Liver (tissue), 9 donors: ENCODE data around the gene ADGRD1. TPM values are rescaled to one million over a fixed set of nuclear protein-coding genes. Genes with fewer than 3 reads are reported as not detected.

Source experiments
- DNase-seq: peaks from one replicate; pipeline ENCODE4 v3.0.0-alpha.2; 2017; ENCODE audit warnings: low spot score
- H3K27ac ChIP-seq, 2 donors: one replicate each; pipeline ENCODE4 v1.7.0; 2013; ENCODE audit warnings: inconsistent platforms in 2 of 2, low read length in 2 of 2, control low read depth in 1 of 2, low read depth in 1 of 2, mild to moderate bottlenecking in 1 of 2
- H3K27me3 ChIP-seq, 4 donors: one replicate each; pipeline versions ENCODE4 v1.6.1 to v1.7.0; 2013; ENCODE audit warnings: low read length in 3 of 4, inconsistent platforms in 1 of 4, mild to moderate bottlenecking in 1 of 4, moderate library complexity in 1 of 4; ENCODE audit not compliant: control insufficient read depth in 4 of 4, insufficient read depth in 4 of 4
- H3K36me3 ChIP-seq, 4 donors: one replicate each; pipeline versions ENCODE4 v1.6.1 to v1.7.0; 2013; ENCODE audit warnings: low read length in 3 of 4, mild to moderate bottlenecking in 3 of 4, low read depth in 1 of 4, moderate library complexity in 1 of 4; ENCODE audit not compliant: control insufficient read depth in 4 of 4, insufficient read depth in 3 of 4
- H3K4me1 ChIP-seq, 4 donors: one replicate each; pipeline versions ENCODE4 v1.6.1 to v1.7.0; 2013; ENCODE audit warnings: low read length in 3 of 4, mild to moderate bottlenecking in 3 of 4, moderate library complexity in 1 of 4; ENCODE audit not compliant: control insufficient read depth in 4 of 4, insufficient read depth in 4 of 4
- H3K4me3 ChIP-seq, 3 donors: one replicate each; pipeline versions ENCODE4 v1.6.1 to v1.7.0; 2013; ENCODE audit warnings: low read length in 3 of 3, control low read depth in 1 of 3, low read depth in 1 of 3, mild to moderate bottlenecking in 1 of 3
- H3K9ac ChIP-seq, 2 donors: one replicate each; pipeline ENCODE4 v1.7.0; 2013; ENCODE audit warnings: low read length in 2 of 2, mild to moderate bottlenecking in 2 of 2, moderate library complexity in 2 of 2, control low read depth in 1 of 2, low read depth in 1 of 2
- H3K9me3 ChIP-seq, 4 donors: one replicate each; pipeline versions ENCODE4 v1.6.1 to v1.7.0; 2013; ENCODE audit warnings: low read length in 3 of 4; ENCODE audit not compliant: control insufficient read depth in 4 of 4
- ATF3 ChIP-seq: IDR thresholded peaks from 2 replicates; pipeline ENCODE4 v1.6.1; 2016; ENCODE audit warnings: antibody characterized with exemption
- CTCF ChIP-seq: fragments of 150-350 bp; IDR thresholded peaks from 2 replicates; pipeline ENCODE4 v1.5.1; 2017; ENCODE audit warnings: improper control_type of control experiment, low read depth, low read length; ENCODE audit not compliant: missing input control
- EGR1 ChIP-seq, 2 donors: IDR thresholded peaks; 2 replicates each; pipeline ENCODE4 v1.6.1; 2016 to 2018; ENCODE audit warnings: antibody characterized with exemption in 2 of 2, low read depth in 2 of 2
- FOXA1 ChIP-seq: IDR thresholded peaks from 2 replicates; pipeline ENCODE4 v1.6.1; 2016; ENCODE audit warnings: antibody characterized with exemption
- FOXA2 ChIP-seq: IDR thresholded peaks from 2 replicates; pipeline ENCODE4 v1.6.1; 2016; ENCODE audit warnings: antibody characterized with exemption
- GABPA ChIP-seq, 2 donors: IDR thresholded peaks in 1 of 2; conservative IDR thresholded peaks in 1 of 2; 2 replicates each; pipeline ENCODE4 v1.6.1; 2016; ENCODE audit warnings: antibody characterized with exemption in 2 of 2, mild to moderate bottlenecking in 1 of 2, moderate library complexity in 1 of 2
- HNF4A ChIP-seq, 2 donors: conservative IDR thresholded peaks; 2 replicates each; pipeline ENCODE4 v1.6.1; 2016; ENCODE audit warnings: antibody characterized with exemption in 2 of 2, mild to moderate bottlenecking in 2 of 2
- HNF4G ChIP-seq: IDR thresholded peaks from 2 replicates; pipeline ENCODE4 v1.6.1; 2016; ENCODE audit warnings: antibody characterized with exemption
- JUND ChIP-seq, 2 donors: IDR thresholded peaks; 2 replicates each; pipeline ENCODE4 v1.6.1; 2016; ENCODE audit warnings: antibody characterized with exemption in 2 of 2
- MAX ChIP-seq: IDR thresholded peaks from 2 replicates; pipeline ENCODE4 v1.6.1; 2016; ENCODE audit warnings: antibody characterized with exemption
- RAD21 ChIP-seq, 2 donors: IDR thresholded peaks; 2 replicates each; pipeline ENCODE4 v1.6.1; 2016; ENCODE audit warnings: antibody characterized with exemption in 2 of 2, mild to moderate bottlenecking in 2 of 2
- REST ChIP-seq: IDR thresholded peaks from 2 replicates; pipeline ENCODE4 v1.6.1; 2016; ENCODE audit warnings: antibody characterized with exemption, mild to moderate bottlenecking
- RXRA ChIP-seq, 2 donors: IDR thresholded peaks; 2 replicates each; pipeline ENCODE4 v1.6.1; 2017 to 2018; ENCODE audit warnings: antibody characterized with exemption in 2 of 2, mild to moderate bottlenecking in 1 of 2
- SP1 ChIP-seq: IDR thresholded peaks from 2 replicates; pipeline ENCODE4 v1.6.1; 2018; ENCODE audit warnings: antibody characterized with exemption, mild to moderate bottlenecking
- YY1 ChIP-seq: IDR thresholded peaks from 2 replicates; pipeline ENCODE4 v1.6.1; 2016; ENCODE audit warnings: antibody characterized with exemption, mild to moderate bottlenecking
- ZBTB33 ChIP-seq: IDR thresholded peaks from 2 replicates; pipeline ENCODE4 v1.6.1; 2016; ENCODE audit warnings: antibody characterized with exemption
- WGBS: extraction: QIAGEN DNeasy Blood & Tissue Kit; methylation state at CpG from one replicate; pipeline ENCODE4 v1.1.7; 2013; 5-methylcytosine and 5-hydroxymethylcytosine counted together
- polyA plus RNA-seq, 2 donors: library from polyadenylated mRNA; stranded (reverse) in 1 of 2; unstranded in 1 of 2; fragments of 200-250 nt in 1 of 2; fragments of >200 nt in 1 of 2; fragmentation: Nextera tagmentation in 1 of 2; extraction: Ambion mirVana in 1 of 2; gene quantifications; one replicate each; pipeline versions ENCODE4 v1.2.1 to v1.2.3, GENCODE V29; 2013 to 2015
- total RNA-seq, 2 donors: library from RNA; depleted of rRNA; stranded (reverse); fragments of >200 nt; gene quantifications; one replicate each; pipeline ENCODE4 v1.2.3, GENCODE V29; 2014
- donor health status: healthy.
- donor health status: healthy.
- donor health status: healthy.
- donor health status: healthy.
- donor health status: healthy.

Gene ADGRD1
- total and polyA plus RNA-seq, 4 donors: 2.7 to 7.1 (median 4.6) TPM

GRCh38 chr12:131093604-131093955 lies 139.9 kb downstream of the ADGRD1 start (continued):
- TF ChIP-seq REST (no peak), RAD21 (IDR thresholded peaks at IDR 0.05) (no peak)

- H3K9me3 ChIP-seq: no peaks in the 10 kb centered on the region
- no peak overlapping the region for H3K9ac ChIP-seq
- H3K27me3 ChIP-seq: no peaks in the 10 kb centered on the region
- WGBS: 96% methylated on average over 11 of the region's 11 CpGs
- no peaks in the 10 kb centered on the region for H3K36me3 ChIP-seq
- no peaks in the 10 kb centered on the region for H3K4me1 ChIP-seq
- H3K27ac ChIP-seq: no peak overlapping the region
- H3K4me3 ChIP-seq: no peak overlapping the region
- TF ChIP-seq MAX (no peak), FOXA1 (no peak), RAD21 (IDR thresholded peaks at IDR 0.05) (no peak), EGR1 (IDR thresholded peaks at IDR 0.05; ENCODE audit: low read depth in 2 of 2) (no peak), JUND (IDR thresholded peaks at IDR 0.05) (no peak), CTCF (no peak), HNF4A (conservative IDR thresholded peaks at IDR 0.05) (no peak), ZBTB33 (no peak), REST (no peak), RXRA (IDR thresholded peaks at IDR 0.05) (no peak), FOXA2 (no peak), HNF4G (no peak), SP1 (no peak), YY1 (no peak), GABPA (IDR thresholded peaks at IDR 0.05 in 1 of 2, conservative IDR thresholded peaks at IDR 0.05 in 1 of 2) (no peak), ATF3 (no peak)
- DNase-seq: no peak
These were observed 140.5 kb downstream of the ADGRD1 start for GRCh38 chr12:131093971-131094830.
